Esophagus muscularis mucosa (tissue), 4 donors: ENCODE data around the gene MRPS33. TPM values are rescaled to one million over a fixed set of nuclear protein-coding genes. Genes with fewer than 3 reads are reported as not detected.

Experiments used
- DNase-seq: peaks from one replicate; pipeline ENCODE4 v3.0.0-alpha.2; 2017; ENCODE audit errors: extremely low spot score
- H3K27ac ChIP-seq, 4 donors: fragments of 200-600 bp; sonication (generic); replicated peaks in 1 of 4; 1 replicate in 3 of 4; 2 replicates in 1 of 4; pipeline ENCODE4 v1.5.1; 2016 to 2019; ENCODE audit warnings: mild to moderate bottlenecking in 1 of 4
- H3K27me3 ChIP-seq, 4 donors: fragments of 200-600 bp; sonication (generic); one replicate each; pipeline versions ENCODE4 v1.5.1 to v1.6.0; 2016 to 2019
- H3K36me3 ChIP-seq, 4 donors: fragments of 200-600 bp; sonication (generic); one replicate each; pipeline ENCODE4 v1.5.1; 2016 to 2019
- H3K4me1 ChIP-seq, 4 donors: fragments of 200-600 bp; sonication (generic); one replicate each; pipeline ENCODE4 v1.5.1; 2016 to 2019
- H3K4me3 ChIP-seq, 4 donors: fragments of 200-600 bp; sonication (generic); 1 replicate in 2 of 4; 2 replicates in 2 of 4; pipeline ENCODE4 v1.5.1; 2016 to 2019; ENCODE audit warnings: mild to moderate bottlenecking in 4 of 4, moderate library complexity in 1 of 4
- H3K9me3 ChIP-seq, 4 donors: fragments of 200-600 bp; sonication (generic); 1 replicate in 3 of 4; 2 replicates in 1 of 4; pipeline ENCODE4 v1.5.1; 2016 to 2019
- CTCF ChIP-seq, 3 experiments: fragments of 200-600 bp in 2 of 3; fragments of 450-650 bp in 1 of 3; sonication (generic) in 2 of 3; IDR thresholded peaks; one replicate each; pipeline ENCODE4 v1.5.1; 2017 to 2019; ENCODE audit warnings: antibody characterized with exemption in 3 of 3, mild to moderate bottlenecking in 2 of 3, moderate library complexity in 1 of 3
- EP300 ChIP-seq: sonication (generic); formaldehyde crosslinking; IDR thresholded peaks from one replicate; pipeline ENCODE4 v1.6.1; 2017; ENCODE audit warnings: antibody characterized with exemption
- POLR2A ChIP-seq: fragments of 450-650 bp; IDR thresholded peaks from one replicate; pipeline ENCODE4 v1.6.1; 2017; ENCODE audit warnings: antibody characterized with exemption, moderate library complexity, mild to moderate bottlenecking, low read depth
- POLR2AphosphoS5 ChIP-seq, 2 donors: sonication (generic); formaldehyde crosslinking; IDR thresholded peaks; one replicate each; pipeline ENCODE4 v1.6.1; 2017; ENCODE audit warnings: antibody characterized with exemption in 2 of 2
- WGBS: methylation state at CpG from one replicate; pipeline ENCODE4 v1.1.5; 2018; 5-methylcytosine and 5-hydroxymethylcytosine counted together
- intact Hi-C: fragments of 100-400 bp; cut with DNase I; formaldehyde crosslinking; loops from one replicate; pipeline ENCODE4 v1.15.1; 2023
- total RNA-seq, 4 donors: library from RNA; depleted of rRNA; stranded (reverse); fragments of >200 nt; gene quantifications; one replicate each; pipeline versions ENCODE4 v1.1.0 to v1.2.1, GENCODE V29; 2016

Gene MRPS33
- total RNA-seq, 4 donors from 2014 or later: 13.6 to 27.8 (median 25.3) TPM

GRCh38 chr7:141001546-141001945 is 13.2 kb downstream of the MRPS33 start:
- intact Hi-C loops: no loop called here
- no peaks in the 10 kb centered on the region for H3K9me3 ChIP-seq
- 63% methylated on average over 1 of the region's 1 CpG for WGBS
- H3K36me3 ChIP-seq: peaks cover 10 to 20% (median 15%) of the 10 kb centered on the region in 4 donors
- no peak overlapping the region for H3K27ac ChIP-seq
- no peak overlapping the region for H3K4me3 ChIP-seq
- TF ChIP-seq CTCF (IDR thresholded peaks at IDR 0.05): no peak
- TF ChIP-seq EP300: no peak
- no peak for TF ChIP-seq POLR2A
- no peak for TF ChIP-seq POLR2AphosphoS5 (IDR thresholded peaks at IDR 0.05)
- no peaks in the 10 kb centered on the region for H3K4me1 ChIP-seq
- DNase-seq: no peak
- no peaks in the 10 kb centered on the region for H3K27me3 ChIP-seq

GRCh38 chr7:141001122-141001521 is 13.6 kb downstream of the MRPS33 start:
- Histone ChIP-seq H3K4me1 (no peaks in the 10 kb centered on the region), H3K27ac (no peak overlapping the region), H3K27me3 (no peaks in the 10 kb centered on the region), H3K9me3 (no peaks in the 10 kb centered on the region), H3K4me3 (no peak overlapping the region), H3K36me3 (peaks cover 8 to 16% (median 11%) of the 10 kb centered on the region in 4 donors)
- intact Hi-C loops: no loop called here
- no peak for TF ChIP-seq CTCF (IDR thresholded peaks at IDR 0.05)
- TF ChIP-seq EP300: no peak
- no peak for TF ChIP-seq POLR2AphosphoS5 (IDR thresholded peaks at IDR 0.05)
- no peak for TF ChIP-seq POLR2A
- no peak for DNase-seq
- WGBS: 98% methylated on average over 3 of the region's 3 CpGs

- 94% methylated on average over 2 of the region's 2 CpGs for WGBS
- no peak overlapping the region for H3K27ac ChIP-seq
Measured at GRCh38 chr7:140998715-140999114, 16.0 kb downstream of the MRPS33 start.

GRCh38 chr7:140992422-140992821 is 22.3 kb downstream of the MRPS33 start:
- intact Hi-C loops: no loop called here
- TF ChIP-seq EP300: no peak
- TF ChIP-seq POLR2AphosphoS5 (IDR thresholded peaks at IDR 0.05): no peak
- no peak for TF ChIP-seq POLR2A
- no peak for TF ChIP-seq CTCF (IDR thresholded peaks at IDR 0.05)

More at GRCh38 chr7:140998715-140999114, 16.0 kb downstream of the MRPS33 start:
- H3K27me3 ChIP-seq: no peaks in the 10 kb centered on the region
- no peaks in the 10 kb centered on the region for H3K4me1 ChIP-seq
- TF ChIP-seq EP300 (no peak), POLR2A (no peak), POLR2AphosphoS5 (IDR thresholded peaks at IDR 0.05) (no peak), CTCF (IDR thresholded peaks at IDR 0.05) (no peak)
- DNase-seq: no peak
- intact Hi-C loops: no loop called here
- H3K4me3 ChIP-seq: no peak overlapping the region
- H3K36me3 ChIP-seq: no peaks in the 10 kb centered on the region
- H3K9me3 ChIP-seq: no peaks in the 10 kb centered on the region

More at GRCh38 chr7:140992422-140992821, 22.3 kb downstream of the MRPS33 start:
- H3K27me3 ChIP-seq: no peaks in the 10 kb centered on the region
- H3K36me3 ChIP-seq: no peaks in the 10 kb centered on the region
- no peak overlapping the region for H3K4me3 ChIP-seq
- DNase-seq: no peak
- 69% methylated on average over 3 of the region's 3 CpGs for WGBS
- no peaks in the 10 kb centered on the region for H3K9me3 ChIP-seq
- no peaks in the 10 kb centered on the region for H3K4me1 ChIP-seq
- no peak overlapping the region for H3K27ac ChIP-seq
